ENCODE data around the gene KRTAP9-8. TPM values are rescaled to one million over a fixed set of nuclear protein-coding genes. Genes with fewer than 3 reads are reported as not detected.
"Not testable (repeated sequence)": the region's sequence is repeated elsewhere in the genome, so short reads cannot be mapped to it uniquely, and the experiment has no call there.

KRTAP9-8 gene
- polyA plus RNA-seq, 3 donors from 2014 or later: not detected

GRCh38 chr17:41271323-41271722, 33.5 kb downstream of the KRTAP9-8 start:
- not testable (repeated sequence) for H3K4me3 Mint-ChIP-seq, DNase-seq, H3K9me3 Mint-ChIP-seq, H3K4me1 Mint-ChIP-seq, H3K36me3 Mint-ChIP-seq, H3K27ac Mint-ChIP-seq
- H3K27me3 Mint-ChIP-seq (ENCODE audit: low read depth in 3 of 3): peaks cover 0 to 13% (median 12%) of the 10 kb centered on the region in 3 donors

GRCh38 chr17:41271858-41272257, 34.1 kb downstream of the KRTAP9-8 start:
- DNase-seq: no peak
- Mint-ChIP-seq H3K27me3 (ENCODE audit: low read depth in 3 of 3) (peaks cover 0 to 16% (median 15%) of the 10 kb centered on the region in 3 donors), H3K36me3 (no peaks in the 10 kb centered on the region), H3K4me3 (no peak overlapping the region), H3K4me1 (no peaks in the 10 kb centered on the region), H3K27ac (peak overlapping the region in 1 of 6 donors; percentile 46), H3K9me3 (peaks cover 0 to 2% (median 0%) of the 10 kb centered on the region in 6 donors)

- H3K9me3 Mint-ChIP-seq, H3K4me1 Mint-ChIP-seq, DNase-seq, H3K36me3 Mint-ChIP-seq, H3K27ac Mint-ChIP-seq, H3K4me3 Mint-ChIP-seq: not testable (repeated sequence)
- peaks cover 2 to 20% (median 13%) of the 10 kb centered on the region in 3 donors for H3K27me3 Mint-ChIP-seq (ENCODE audit: low read depth in 3 of 3)
Measured at GRCh38 chr17:41275648-41276190, 37.9 kb downstream of the KRTAP9-8 start, which contains the start of gene KRTAP9-7. Gene KRTAP9-7, plus strand, starts transcription at chr17:41275698. Its CDS starts 0 bp downstream, at chr17:41275698.

GRCh38 chr17:41278176-41278955, 40.6 kb downstream of the KRTAP9-8 start:
- Mint-ChIP-seq H3K9me3 (peaks cover 0 to 2% (median 0%) of the 10 kb centered on the region in 6 donors), H3K36me3 (no peaks in the 10 kb centered on the region), H3K4me1 (no peaks in the 10 kb centered on the region), H3K27ac (no peak overlapping the region), H3K27me3 (ENCODE audit: low read depth in 3 of 3) (peaks cover 2 to 20% (median 5%) of the 10 kb centered on the region in 3 donors), H3K4me3 (no peak overlapping the region)
- DNase-seq: no peak

GRCh38 chr17:41284043-41284442, 46.2 kb downstream of the KRTAP9-8 start:
- Mint-ChIP-seq H3K9me3 (no peaks in the 10 kb centered on the region), H3K27ac (no peak overlapping the region), H3K27me3 (ENCODE audit: low read depth in 3 of 3) (peaks cover 2 to 7% (median 2%) of the 10 kb centered on the region in 3 donors), H3K4me1 (no peaks in the 10 kb centered on the region), H3K4me3 (no peak overlapping the region), H3K36me3 (no peaks in the 10 kb centered on the region)
- DNase-seq: no peak

- Mint-ChIP-seq H3K9me3 (no peaks in the 10 kb centered on the region), H3K27me3 (ENCODE audit: low read depth in 3 of 3) (peaks cover 2 to 7% (median 2%) of the 10 kb centered on the region in 3 donors), H3K4me1 (no peaks in the 10 kb centered on the region), H3K4me3 (no peak overlapping the region), H3K36me3 (no peaks in the 10 kb centered on the region), H3K27ac (no peak overlapping the region)
- DNase-seq: no peak
Measured at GRCh38 chr17:41284546-41284945, 46.7 kb downstream of the KRTAP9-8 start.

- Mint-ChIP-seq H3K4me1 (no peaks in the 10 kb centered on the region), H3K9me3 (no peaks in the 10 kb centered on the region), H3K27ac (no peak overlapping the region), H3K27me3 (ENCODE audit: low read depth in 3 of 3) (peaks cover 0 to 5% (median 2%) of the 10 kb centered on the region in 3 donors), H3K4me3 (no peak overlapping the region), H3K36me3 (no peaks in the 10 kb centered on the region)
- no peak for DNase-seq
Measured at GRCh38 chr17:41287050-41287449, 49.3 kb downstream of the KRTAP9-8 start.

Other genes with a start within 250 kb of the KRTAP9-8 start
- gene KRTAP3-3, start 243.8 kb upstream of the KRTAP9-8 start, polyA plus RNA-seq: not detected
- gene KRTAP3-2, start 238.1 kb upstream of the KRTAP9-8 start, polyA plus RNA-seq: not detected
- not detected for gene KRTAP3-1, start 228.9 kb upstream of the KRTAP9-8 start, polyA plus RNA-seq
- gene KRTAP1-5, start 210.8 kb upstream of the KRTAP9-8 start, polyA plus RNA-seq: not detected
- not detected for gene KRTAP1-4, start 207.8 kb upstream of the KRTAP9-8 start, polyA plus RNA-seq
- not detected for gene KRTAP1-3, start 203.1 kb upstream of the KRTAP9-8 start, polyA plus RNA-seq
- not detected for gene KRTAP1-1, start 196.5 kb upstream of the KRTAP9-8 start, polyA plus RNA-seq
- gene KRTAP2-1, start 190.7 kb upstream of the KRTAP9-8 start, polyA plus RNA-seq: not detected
- not detected for gene KRTAP2-2, start 182.8 kb upstream of the KRTAP9-8 start, polyA plus RNA-seq
- not detected for gene KRTAP2-3, start 177.9 kb upstream of the KRTAP9-8 start, polyA plus RNA-seq
- not detected for gene KRTAP2-4, start 172.1 kb upstream of the KRTAP9-8 start, polyA plus RNA-seq
- not detected for gene KRTAP4-7, start 153.8 kb upstream of the KRTAP9-8 start, polyA plus RNA-seq
- gene KRTAP4-8, start 139.9 kb upstream of the KRTAP9-8 start, polyA plus RNA-seq: not detected
- not detected for gene KRTAP4-16, start 135.8 kb upstream of the KRTAP9-8 start, polyA plus RNA-seq
- not detected for gene KRTAP4-9, start 132.6 kb upstream of the KRTAP9-8 start, polyA plus RNA-seq
- gene KRTAP4-11, start 119.6 kb upstream of the KRTAP9-8 start, polyA plus RNA-seq: not detected
- not detected for gene KRTAP4-12, start 113.8 kb upstream of the KRTAP9-8 start, polyA plus RNA-seq
- not detected for gene KRTAP4-6, start 97.5 kb upstream of the KRTAP9-8 start, polyA plus RNA-seq
- gene KRTAP4-5, start 88.2 kb upstream of the KRTAP9-8 start, polyA plus RNA-seq: not detected
- not detected for gene KRTAP4-4, start 77.3 kb upstream of the KRTAP9-8 start, polyA plus RNA-seq
- not detected for gene KRTAP4-3, start 69.8 kb upstream of the KRTAP9-8 start, polyA plus RNA-seq
- gene KRTAP4-2, start 59.8 kb upstream of the KRTAP9-8 start, polyA plus RNA-seq: not detected
- gene KRTAP4-1, start 53.1 kb upstream of the KRTAP9-8 start, polyA plus RNA-seq: not detected
- not detected for gene KRTAP9-1, start 48.1 kb upstream of the KRTAP9-8 start, polyA plus RNA-seq
- gene KRTAP9-2, start 11.4 kb upstream of the KRTAP9-8 start, polyA plus RNA-seq: not detected
- gene KRTAP9-3, start 5.5 kb upstream of the KRTAP9-8 start, polyA plus RNA-seq: not detected
- not detected for gene KRTAP9-4, start 11.7 kb downstream of the KRTAP9-8 start, polyA plus RNA-seq
- not detected for gene KRTAP9-9, start 17.4 kb downstream of the KRTAP9-8 start, polyA plus RNA-seq
- not detected for gene KRTAP9-6, start 27.4 kb downstream of the KRTAP9-8 start, polyA plus RNA-seq
- gene KRTAP9-7, start 37.7 kb downstream of the KRTAP9-8 start, polyA plus RNA-seq: not detected
- gene KRTAP29-1, start 64.9 kb downstream of the KRTAP9-8 start, polyA plus RNA-seq: not detected
- under 1 TPM in 2 of 3 donors, not detected in 1; 0.17 to 0.30 TPM for gene KRTAP16-1, start 71.3 kb downstream of the KRTAP9-8 start, polyA plus RNA-seq
- not detected for gene KRTAP17-1, start 77.7 kb downstream of the KRTAP9-8 start, polyA plus RNA-seq
- gene KRT33A, start 112.8 kb downstream of the KRTAP9-8 start, polyA plus RNA-seq: not detected
- gene KRT33B, start 131.8 kb downstream of the KRTAP9-8 start, polyA plus RNA-seq: not detected
- gene KRT34, start 144.3 kb downstream of the KRTAP9-8 start, polyA plus RNA-seq: not detected
- not detected for gene KRT31, start 159.6 kb downstream of the KRTAP9-8 start, polyA plus RNA-seq
- not detected for gene KRT37, start 186.6 kb downstream of the KRTAP9-8 start, polyA plus RNA-seq
- gene KRT38, start 203.0 kb downstream of the KRTAP9-8 start, polyA plus RNA-seq: not detected
- not detected for gene KRT32, start 229.4 kb downstream of the KRTAP9-8 start, polyA plus RNA-seq
- not detected for gene KRT35, start 243.2 kb downstream of the KRTAP9-8 start, polyA plus RNA-seq